ENCODE measurements around the gene USP34.

The USP34 gene

DNA sequence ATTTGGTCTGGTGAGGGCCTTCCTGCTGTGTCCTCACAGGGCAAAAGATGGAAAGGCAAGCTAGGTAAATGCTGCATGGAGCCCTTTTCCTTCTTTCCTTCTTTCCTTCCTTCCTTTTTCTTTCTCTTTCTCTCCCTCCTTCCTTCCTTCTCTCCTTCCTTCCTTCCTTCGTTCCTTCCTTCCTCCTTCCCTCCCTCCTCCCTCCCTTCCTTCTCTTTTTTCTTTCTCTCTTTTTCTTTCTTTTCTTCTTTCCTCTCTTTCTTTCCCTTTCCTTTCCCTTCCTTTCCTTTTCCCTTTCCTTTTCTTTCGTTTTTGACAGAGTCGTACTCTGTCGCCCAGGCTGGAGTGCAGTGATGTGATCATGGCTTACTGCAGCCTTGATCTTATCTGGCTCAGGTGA is 332.0 kb downstream of the USP34 start:
- DNase-seq: no peak

Data from CD4-positive, alpha-beta T cell treated with Interleukin-4 for 1 hour (primary cell).